ENCODE results near the gene UNK.

UNK gene, protein sequence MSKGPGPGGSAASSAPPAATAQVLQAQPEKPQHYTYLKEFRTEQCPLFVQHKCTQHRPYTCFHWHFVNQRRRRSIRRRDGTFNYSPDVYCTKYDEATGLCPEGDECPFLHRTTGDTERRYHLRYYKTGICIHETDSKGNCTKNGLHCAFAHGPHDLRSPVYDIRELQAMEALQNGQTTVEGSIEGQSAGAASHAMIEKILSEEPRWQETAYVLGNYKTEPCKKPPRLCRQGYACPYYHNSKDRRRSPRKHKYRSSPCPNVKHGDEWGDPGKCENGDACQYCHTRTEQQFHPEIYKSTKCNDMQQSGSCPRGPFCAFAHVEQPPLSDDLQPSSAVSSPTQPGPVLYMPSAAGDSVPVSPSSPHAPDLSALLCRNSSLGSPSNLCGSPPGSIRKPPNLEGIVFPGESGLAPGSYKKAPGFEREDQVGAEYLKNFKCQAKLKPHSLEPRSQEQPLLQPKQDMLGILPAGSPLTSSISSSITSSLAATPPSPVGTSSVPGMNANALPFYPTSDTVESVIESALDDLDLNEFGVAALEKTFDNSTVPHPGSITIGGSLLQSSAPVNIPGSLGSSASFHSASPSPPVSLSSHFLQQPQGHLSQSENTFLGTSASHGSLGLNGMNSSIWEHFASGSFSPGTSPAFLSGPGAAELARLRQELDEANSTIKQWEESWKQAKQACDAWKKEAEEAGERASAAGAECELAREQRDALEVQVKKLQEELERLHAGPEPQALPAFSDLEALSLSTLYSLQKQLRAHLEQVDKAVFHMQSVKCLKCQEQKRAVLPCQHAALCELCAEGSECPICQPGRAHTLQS

DNA sequence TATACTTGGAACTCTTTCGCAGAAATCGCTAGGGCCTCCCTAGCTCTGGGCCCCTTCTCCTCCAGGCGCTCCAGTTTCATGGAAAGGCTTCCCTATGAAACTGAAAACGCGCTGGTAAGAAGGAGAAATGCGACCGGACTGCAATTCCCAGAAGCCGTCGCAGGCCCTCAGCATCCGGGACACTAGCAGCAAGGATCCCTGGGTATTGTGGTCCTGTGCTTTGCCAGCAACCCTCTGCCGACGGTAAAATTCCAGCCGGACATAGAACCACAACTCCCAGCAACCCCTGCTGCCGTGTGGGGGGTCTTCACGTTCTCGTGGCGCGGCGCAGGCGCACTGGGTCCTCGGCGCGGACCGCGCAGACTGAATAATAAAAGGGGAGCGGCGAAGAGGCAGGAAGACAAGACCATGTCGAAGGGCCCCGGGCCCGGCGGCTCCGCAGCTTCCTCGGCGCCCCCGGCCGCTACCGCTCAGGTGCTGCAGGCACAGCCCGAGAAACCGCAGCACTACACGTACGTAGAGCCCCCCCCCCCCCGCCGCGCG lies at the start of gene UNK:
UNK (plus strand) TSS at position 334 of the 543 bp plus-strand sequence; CDS start at position 409, 75 bp downstream.
- H3K4me3 ChIP-seq (ENCODE audit: low read length), result peak within 1 kb of the TSS; percentile 71
- DNase-seq (ENCODE audit: low read depth), result peak; percentile 99
- TF ChIP-seq, protein P1, sequence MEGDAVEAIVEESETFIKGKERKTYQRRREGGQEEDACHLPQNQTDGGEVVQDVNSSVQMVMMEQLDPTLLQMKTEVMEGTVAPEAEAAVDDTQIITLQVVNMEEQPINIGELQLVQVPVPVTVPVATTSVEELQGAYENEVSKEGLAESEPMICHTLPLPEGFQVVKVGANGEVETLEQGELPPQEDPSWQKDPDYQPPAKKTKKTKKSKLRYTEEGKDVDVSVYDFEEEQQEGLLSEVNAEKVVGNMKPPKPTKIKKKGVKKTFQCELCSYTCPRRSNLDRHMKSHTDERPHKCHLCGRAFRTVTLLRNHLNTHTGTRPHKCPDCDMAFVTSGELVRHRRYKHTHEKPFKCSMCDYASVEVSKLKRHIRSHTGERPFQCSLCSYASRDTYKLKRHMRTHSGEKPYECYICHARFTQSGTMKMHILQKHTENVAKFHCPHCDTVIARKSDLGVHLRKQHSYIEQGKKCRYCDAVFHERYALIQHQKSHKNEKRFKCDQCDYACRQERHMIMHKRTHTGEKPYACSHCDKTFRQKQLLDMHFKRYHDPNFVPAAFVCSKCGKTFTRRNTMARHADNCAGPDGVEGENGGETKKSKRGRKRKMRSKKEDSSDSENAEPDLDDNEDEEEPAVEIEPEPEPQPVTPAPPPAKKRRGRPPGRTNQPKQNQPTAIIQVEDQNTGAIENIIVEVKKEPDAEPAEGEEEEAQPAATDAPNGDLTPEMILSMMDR (IDR thresholded peaks at IDR 0.05; ENCODE audit: insufficient read depth, low read depth, low read length, missing control alignments), result no peak

DNA sequence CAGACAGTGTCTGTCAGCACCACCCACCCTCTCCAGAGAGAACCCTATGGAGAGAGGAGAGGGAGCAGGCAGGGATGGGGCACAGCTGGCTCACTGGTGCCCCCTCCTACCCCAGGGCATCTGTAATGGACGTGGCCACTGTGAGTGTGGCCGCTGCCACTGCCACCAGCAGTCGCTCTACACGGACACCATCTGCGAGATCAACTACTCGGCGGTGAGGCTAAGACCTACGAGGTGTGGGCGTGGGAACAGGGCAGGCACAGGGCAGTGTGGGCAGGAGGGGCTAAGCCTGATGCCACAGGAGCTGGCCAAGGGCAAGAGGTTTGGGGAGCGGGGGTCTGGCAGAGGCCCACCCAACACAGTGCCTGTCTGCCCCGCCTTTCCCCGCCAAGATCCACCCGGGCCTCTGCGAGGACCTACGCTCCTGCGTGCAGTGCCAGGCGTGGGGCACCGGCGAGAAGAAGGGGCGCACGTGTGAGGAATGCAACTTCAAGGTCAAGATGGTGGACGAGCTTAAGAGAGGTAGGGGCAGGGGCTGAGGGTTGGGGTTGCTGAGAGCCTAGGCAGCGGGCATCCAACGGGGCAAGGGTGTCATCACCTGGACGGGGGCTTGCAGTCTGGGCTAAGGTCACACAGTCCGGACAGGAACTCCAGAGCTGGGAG lies 48.3 kb upstream of the UNK start:
- no peak overlapping the region for H3K4me3 ChIP-seq (ENCODE audit: low read length)
- no peak for DNase-seq (ENCODE audit: low read depth)
- TF ChIP-seq, protein P1 (IDR thresholded peaks at IDR 0.05; ENCODE audit: insufficient read depth, low read depth, low read length, missing control alignments), result no peak

DNA sequence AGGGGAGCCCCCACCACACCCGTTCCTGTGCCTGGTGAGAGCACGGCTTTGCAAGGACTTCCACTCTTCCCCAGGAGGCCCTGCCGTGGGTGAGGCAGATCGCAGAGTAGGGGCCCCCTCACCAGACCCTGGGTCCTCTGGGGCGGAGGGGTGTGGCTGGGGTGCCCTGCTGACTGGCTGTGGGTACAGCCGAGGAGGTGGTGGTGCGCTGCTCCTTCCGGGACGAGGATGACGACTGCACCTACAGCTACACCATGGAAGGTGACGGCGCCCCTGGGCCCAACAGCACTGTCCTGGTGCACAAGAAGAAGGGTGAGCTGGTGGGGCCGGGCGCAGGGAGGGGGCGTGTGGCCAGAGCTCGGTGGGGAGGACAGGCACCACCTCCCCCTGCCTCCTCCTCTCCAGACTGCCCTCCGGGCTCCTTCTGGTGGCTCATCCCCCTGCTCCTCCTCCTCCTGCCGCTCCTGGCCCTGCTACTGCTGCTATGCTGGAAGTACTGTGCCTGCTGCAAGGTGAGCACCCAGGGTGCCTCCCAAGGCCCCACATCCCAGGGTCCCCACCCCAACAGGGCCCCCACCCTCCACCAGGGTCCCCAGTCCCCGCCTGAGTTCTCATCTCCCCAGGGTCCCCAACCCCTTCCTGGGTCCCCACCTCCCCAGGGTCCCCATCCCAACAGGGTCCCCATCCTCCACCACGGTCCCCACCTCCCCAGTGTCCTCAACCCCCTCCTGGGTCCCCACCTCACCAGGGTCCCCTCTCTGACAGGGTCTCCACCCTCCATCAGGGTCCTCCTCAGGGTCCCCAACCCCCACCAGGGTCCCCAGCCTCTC lies 47.3 kb upstream of the UNK start:
- no peak overlapping the region for H3K4me3 ChIP-seq (ENCODE audit: low read length)
- TF ChIP-seq, protein P1 (IDR thresholded peaks at IDR 0.05; ENCODE audit: insufficient read depth, low read depth, low read length, missing control alignments), result no peak
- DNase-seq (ENCODE audit: low read depth), result no peak

DNA sequence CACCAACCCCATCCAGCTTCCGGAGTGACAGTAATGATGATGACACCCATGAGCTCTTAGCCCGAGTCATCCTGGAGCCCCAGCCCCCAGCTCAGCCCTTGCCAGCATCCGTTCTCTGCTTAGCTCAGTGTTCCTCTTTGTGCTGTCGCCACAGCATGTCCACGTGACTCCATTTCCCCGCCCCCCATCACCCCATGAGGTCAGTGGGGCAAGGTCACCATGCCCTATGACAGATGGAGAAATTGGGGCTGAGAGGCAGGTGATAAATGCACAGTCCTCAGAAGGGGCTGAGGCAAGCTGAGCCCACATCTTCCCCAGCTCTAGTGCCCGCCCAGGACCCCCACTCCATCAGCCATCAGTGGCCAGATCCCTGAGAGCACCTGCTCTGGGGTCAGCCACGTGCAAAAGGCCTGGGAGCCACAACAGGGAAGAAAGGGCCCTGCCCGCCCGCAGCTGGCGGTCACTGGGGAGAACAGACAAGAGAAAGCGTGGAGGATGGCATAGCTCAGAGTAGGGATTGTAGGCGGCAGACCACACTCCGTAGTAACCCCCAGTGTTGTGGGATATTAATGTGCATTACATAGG lies 46.3 kb upstream of the UNK start:
- DNase-seq (ENCODE audit: low read depth), result no peak
- H3K4me3 ChIP-seq (ENCODE audit: low read length), result no peak overlapping the region
- TF ChIP-seq, protein P1 (IDR thresholded peaks at IDR 0.05; ENCODE audit: insufficient read depth, low read depth, low read length, missing control alignments), result no peak

DNA sequence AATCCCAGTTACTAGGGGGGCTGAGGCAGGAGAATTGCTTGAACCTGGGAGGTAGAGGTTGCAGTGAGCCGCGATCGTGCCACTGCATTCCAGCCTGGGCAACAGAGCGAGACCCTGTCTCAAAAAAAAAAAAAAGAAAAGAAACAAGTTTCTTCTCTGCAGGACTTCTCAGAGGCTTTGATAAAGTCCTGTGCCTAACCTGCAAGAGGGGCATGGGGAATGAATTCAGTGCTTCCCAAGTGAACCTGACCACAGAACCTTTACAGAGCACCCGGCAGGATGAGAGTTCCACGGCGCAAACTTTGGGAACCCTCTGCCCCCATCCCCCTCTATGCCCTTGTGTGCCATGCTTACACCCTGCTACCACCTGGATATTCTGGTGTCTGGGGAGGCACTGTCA lies 45.4 kb upstream of the UNK start:
- DNase-seq (ENCODE audit: low read depth), result no peak
- TF ChIP-seq, protein P1 (IDR thresholded peaks at IDR 0.05; ENCODE audit: insufficient read depth, low read depth, low read length, missing control alignments), result no peak
- H3K4me3 ChIP-seq (ENCODE audit: low read length), result no peak overlapping the region
